Measurements from ENCODE around the gene ELL3.

DNA sequence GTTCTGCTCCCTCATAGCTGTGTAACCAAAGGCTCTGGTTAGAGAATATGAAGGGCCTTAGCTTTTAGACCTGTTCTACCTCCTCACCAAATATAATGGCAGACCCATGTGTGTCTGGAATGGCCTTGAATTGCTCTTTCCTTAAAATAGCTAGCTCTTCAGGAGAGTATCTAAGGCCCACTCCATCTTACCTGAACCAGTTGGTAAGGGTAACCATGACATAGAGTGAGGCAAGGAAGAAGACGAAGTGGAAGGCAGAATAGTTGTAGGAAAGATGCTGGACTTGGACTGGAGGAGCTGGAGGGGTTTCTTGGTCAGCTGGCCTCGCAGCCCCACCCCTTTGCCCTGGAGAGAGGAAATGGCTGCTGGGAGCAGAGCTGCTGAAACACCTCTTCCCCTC is 18.4 kb upstream of the ELL3 start:
- TF ChIP-seq TEAD4 (IDR thresholded peaks at IDR 0.05) (no peak), EP300 (IDR thresholded peaks at IDR 0.05; ENCODE audit: borderline replicate concordance) (no peak), EGR1 (IDR thresholded peaks at IDR 0.05) (no peak)
- TF ChIP-seq, protein P1, sequence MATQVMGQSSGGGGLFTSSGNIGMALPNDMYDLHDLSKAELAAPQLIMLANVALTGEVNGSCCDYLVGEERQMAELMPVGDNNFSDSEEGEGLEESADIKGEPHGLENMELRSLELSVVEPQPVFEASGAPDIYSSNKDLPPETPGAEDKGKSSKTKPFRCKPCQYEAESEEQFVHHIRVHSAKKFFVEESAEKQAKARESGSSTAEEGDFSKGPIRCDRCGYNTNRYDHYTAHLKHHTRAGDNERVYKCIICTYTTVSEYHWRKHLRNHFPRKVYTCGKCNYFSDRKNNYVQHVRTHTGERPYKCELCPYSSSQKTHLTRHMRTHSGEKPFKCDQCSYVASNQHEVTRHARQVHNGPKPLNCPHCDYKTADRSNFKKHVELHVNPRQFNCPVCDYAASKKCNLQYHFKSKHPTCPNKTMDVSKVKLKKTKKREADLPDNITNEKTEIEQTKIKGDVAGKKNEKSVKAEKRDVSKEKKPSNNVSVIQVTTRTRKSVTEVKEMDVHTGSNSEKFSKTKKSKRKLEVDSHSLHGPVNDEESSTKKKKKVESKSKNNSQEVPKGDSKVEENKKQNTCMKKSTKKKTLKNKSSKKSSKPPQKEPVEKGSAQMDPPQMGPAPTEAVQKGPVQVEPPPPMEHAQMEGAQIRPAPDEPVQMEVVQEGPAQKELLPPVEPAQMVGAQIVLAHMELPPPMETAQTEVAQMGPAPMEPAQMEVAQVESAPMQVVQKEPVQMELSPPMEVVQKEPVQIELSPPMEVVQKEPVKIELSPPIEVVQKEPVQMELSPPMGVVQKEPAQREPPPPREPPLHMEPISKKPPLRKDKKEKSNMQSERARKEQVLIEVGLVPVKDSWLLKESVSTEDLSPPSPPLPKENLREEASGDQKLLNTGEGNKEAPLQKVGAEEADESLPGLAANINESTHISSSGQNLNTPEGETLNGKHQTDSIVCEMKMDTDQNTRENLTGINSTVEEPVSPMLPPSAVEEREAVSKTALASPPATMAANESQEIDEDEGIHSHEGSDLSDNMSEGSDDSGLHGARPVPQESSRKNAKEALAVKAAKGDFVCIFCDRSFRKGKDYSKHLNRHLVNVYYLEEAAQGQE (IDR thresholded peaks at IDR 0.05; ENCODE audit: low read depth), result no peak
